SK-N-SH treated with all-trans-retinoic acid at 6 μM for 48 hours (cell line): ENCODE measurements around the gene GLYR1.

ENCODE experiments used
- CREB5 ChIP-seq: fragments of 250-450 bp; sonication (Bioruptor Pico); IDR thresholded peaks from 2 replicates; pipeline ENCODE4 v1.5.1; 2020; ENCODE audit warnings: low read depth, mild to moderate bottlenecking, moderate library complexity
- CSDC2 ChIP-seq: fragments of 250-450 bp; sonication (Bioruptor Pico); IDR thresholded peaks from 2 replicates; pipeline ENCODE4 v1.5.0; 2020; ENCODE audit warnings: mild to moderate bottlenecking, moderate library complexity
- ESRRG ChIP-seq: fragments of 250-450 bp; sonication (Bioruptor Pico); IDR thresholded peaks from 2 replicates; pipeline ENCODE4 v1.6.1; 2021; ENCODE audit warnings: mild to moderate bottlenecking
- PATZ1 ChIP-seq: fragments of 250-450 bp; sonication (Bioruptor Pico); IDR thresholded peaks from 2 replicates; pipeline ENCODE4 v1.8.0; 2020; ENCODE audit warnings: mild to moderate bottlenecking, moderate library complexity, borderline replicate concordance
- TCF4 ChIP-seq: fragments of 250-450 bp; sonication (Bioruptor Pico); IDR thresholded peaks from 2 replicates; pipeline ENCODE4 v1.8.0; 2021; ENCODE audit warnings: mild to moderate bottlenecking, moderate library complexity, borderline replicate concordance
- TOX ChIP-seq: fragments of 250-450 bp; sonication (Bioruptor Pico); IDR thresholded peaks from 2 replicates; pipeline ENCODE4 v1.8.0; 2021; ENCODE audit warnings: mild to moderate bottlenecking, moderate library complexity, borderline replicate concordance
- ZFP3 ChIP-seq: fragments of 250-450 bp; sonication (Bioruptor Pico); IDR thresholded peaks from 2 replicates; pipeline ENCODE4 v1.5.0; 2020; ENCODE audit warnings: mild to moderate bottlenecking, moderate library complexity
- ZFP30 ChIP-seq: fragments of 450-650 bp; formaldehyde crosslinking; IDR thresholded peaks from 2 replicates; pipeline ENCODE4 v1.5.0; 2022; ENCODE audit warnings: mild to moderate bottlenecking, moderate library complexity
- ZNF565 ChIP-seq: fragments of 450-650 bp; formaldehyde crosslinking; conservative IDR thresholded peaks from 2 replicates; pipeline ENCODE4 v1.5.0; 2020; ENCODE audit warnings: low read depth, mild to moderate bottlenecking, moderate library complexity
- ZNF8 ChIP-seq: fragments of 450-650 bp; formaldehyde crosslinking; IDR thresholded peaks from 2 replicates; pipeline ENCODE4 v1.5.0; 2020; ENCODE audit warnings: mild to moderate bottlenecking, moderate library complexity

- TF ChIP-seq ZNF565 (CRISPR knock-in tag) (no peak), PATZ1 (no peak), ZNF8 (no peak), CSDC2 (CRISPR knock-in tag) (no peak), TCF4 (CRISPR knock-in tag) (no peak), CREB5 (CRISPR knock-in tag) (no peak), TOX (CRISPR knock-in tag) (no peak), ZFP3 (CRISPR knock-in tag) (no peak), ESRRG (CRISPR knock-in tag) (no peak), ZFP30 (CRISPR knock-in tag) (no peak)
Observed at GRCh38 chr16:4874666-4875065, 27.6 kb upstream of the GLYR1 start.
